AG20443 (cell line): ENCODE results near the gene HERPUD1.
"Not testable (repeated sequence)": the region's sequence is repeated elsewhere in the genome, so short reads cannot be mapped to it uniquely, and the experiment has no call there.

Experiments used
- DNase-seq: peaks from one replicate; pipeline ENCODE4 v3.0.0; 2012; ENCODE audit warnings: low spot score, mixed read lengths

HERPUD1 gene

DNA sequence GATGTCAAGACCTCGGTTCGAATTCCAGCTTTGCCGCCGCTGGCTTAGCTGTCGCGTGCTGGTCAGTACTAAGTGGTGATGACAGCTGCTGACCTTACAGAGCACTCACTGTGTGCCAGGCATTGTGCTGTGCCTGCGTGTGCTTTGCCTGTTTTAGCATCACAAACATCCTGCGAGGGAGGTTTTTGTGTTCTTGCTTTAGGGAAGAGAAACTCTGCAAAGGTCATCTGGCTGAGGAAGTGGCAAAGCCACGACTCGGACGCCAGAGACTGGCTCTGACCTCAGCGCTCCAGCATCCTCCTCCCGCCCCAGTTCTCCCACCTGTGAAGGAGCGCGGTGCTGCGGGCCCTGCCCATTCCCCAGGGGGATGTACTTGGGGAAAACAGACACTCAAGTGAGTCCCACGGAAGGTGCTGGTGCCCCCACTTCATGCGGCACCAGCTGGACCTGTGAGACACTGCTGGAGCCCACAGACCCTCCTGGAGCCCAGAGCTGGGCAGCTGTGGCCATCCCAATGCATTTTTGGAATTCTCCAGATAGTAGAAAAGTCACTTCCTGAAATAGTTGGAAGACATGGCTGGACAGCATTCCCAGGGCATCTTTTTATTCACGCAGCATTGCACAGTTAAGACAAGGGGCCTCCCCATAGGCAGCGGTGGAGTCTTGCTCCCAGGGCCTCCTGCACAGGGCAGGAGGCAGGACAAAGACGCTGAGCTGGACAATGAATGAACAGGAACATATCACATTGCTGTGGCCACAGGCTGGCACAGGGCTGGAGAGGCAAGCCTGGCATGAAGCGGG lies 20.0 kb upstream of the HERPUD1 start:
- peak; percentile 47 for DNase-seq

DNA sequence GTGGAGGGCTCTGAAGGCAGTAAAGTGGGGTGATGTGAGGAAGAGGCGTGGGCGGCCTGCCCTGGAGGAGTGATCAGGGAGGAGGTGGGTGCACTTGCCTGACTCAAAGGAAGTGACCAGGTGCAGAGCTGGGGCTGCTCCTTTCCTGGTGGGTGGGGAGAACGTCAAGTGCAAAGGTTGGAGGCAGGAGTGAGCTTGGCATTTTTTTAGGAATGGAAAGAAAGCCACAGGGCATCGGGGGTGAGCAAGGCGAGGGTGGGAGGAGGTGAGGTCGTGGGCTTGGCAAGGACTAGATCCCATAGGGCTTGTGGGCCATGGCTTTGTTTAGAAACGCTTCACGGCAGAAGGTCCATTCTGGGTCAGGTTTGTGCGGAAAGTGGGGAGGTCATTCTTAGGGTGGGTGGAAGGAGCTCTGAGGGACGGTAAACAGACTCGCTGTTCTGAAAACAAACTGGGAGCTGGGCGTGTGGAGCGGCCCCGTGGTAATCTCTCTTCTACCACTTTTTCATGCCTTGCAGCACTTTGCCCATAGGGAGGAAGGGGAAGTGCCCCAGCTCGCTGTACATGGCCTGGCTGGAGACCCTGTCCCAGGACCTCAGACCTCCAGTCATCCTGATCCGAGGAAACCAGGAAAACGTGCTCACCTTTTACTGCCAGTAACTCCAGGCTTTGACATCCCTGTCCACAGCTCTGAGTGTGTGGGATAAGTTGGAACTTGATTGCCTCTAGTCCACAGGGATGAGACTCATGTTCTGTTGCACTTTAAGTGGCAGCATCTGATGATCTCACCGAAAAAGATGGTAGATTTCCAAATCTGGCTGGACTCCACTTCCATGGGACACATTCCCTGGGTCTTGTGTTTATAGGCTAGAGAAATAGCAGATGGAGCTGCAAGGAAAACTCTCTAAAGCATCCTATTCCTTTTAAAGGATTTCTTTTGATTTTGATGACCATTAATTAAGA lies 18.9 kb upstream of the HERPUD1 start:
- DNase-seq, result peak; percentile 89

DNA sequence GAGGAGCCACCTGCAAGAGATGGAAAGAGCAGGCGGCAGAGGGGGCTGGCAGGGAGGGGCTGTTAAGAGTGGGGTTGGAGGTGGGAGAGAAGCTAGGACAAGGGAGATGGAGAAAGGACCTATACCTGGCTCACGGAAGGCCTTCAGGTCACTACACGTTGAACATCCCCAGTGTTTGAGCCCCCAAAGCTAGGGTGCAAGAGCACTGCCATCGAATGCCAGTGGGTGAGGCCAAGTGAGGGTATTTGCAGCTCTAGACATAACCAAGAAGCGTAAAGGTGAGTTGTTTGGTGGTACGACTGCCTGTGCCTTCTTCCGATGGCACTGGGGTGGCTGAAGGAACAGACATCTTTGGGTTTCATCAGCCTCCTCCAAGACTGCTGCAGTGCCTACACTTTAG lies 17.0 kb upstream of the HERPUD1 start:
- no peak for DNase-seq

DNA sequence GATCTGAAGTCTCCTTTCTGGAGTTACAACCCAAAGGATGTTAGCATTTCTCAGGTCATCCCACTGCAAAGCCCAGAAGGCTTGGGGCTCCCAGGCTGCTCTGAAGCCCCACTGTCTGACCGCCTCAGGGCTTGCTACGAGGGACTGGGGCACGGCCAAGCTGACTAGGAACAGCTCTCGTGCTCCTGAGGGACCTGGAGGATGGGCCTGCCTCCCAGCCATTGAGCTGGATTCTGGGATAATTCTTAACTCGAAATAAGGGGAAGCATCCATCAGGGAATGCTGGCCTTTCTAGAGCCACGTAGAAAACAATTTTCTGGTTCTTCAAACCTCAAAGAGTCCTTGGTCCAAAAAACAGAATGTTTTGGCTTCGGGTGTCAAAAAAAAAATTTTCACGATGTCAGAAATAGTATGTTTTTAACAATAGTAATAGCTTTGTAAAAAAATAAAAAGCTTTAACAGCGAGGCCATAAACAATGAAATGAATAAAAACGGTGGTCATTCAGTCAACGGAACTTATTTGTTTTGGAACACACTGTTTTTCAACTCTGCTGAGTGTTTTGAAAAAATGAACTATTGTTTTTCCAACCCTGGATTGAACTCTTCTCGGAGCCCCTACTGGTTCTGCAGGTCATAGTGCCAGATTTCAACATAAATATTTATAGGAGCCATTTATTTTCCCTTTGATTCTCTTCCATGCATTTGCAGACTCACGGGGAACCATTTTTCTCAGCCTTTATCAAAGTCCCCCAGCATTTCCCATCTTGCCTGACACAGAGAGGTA lies 16.4 kb upstream of the HERPUD1 start:
- no peak for DNase-seq

DNA sequence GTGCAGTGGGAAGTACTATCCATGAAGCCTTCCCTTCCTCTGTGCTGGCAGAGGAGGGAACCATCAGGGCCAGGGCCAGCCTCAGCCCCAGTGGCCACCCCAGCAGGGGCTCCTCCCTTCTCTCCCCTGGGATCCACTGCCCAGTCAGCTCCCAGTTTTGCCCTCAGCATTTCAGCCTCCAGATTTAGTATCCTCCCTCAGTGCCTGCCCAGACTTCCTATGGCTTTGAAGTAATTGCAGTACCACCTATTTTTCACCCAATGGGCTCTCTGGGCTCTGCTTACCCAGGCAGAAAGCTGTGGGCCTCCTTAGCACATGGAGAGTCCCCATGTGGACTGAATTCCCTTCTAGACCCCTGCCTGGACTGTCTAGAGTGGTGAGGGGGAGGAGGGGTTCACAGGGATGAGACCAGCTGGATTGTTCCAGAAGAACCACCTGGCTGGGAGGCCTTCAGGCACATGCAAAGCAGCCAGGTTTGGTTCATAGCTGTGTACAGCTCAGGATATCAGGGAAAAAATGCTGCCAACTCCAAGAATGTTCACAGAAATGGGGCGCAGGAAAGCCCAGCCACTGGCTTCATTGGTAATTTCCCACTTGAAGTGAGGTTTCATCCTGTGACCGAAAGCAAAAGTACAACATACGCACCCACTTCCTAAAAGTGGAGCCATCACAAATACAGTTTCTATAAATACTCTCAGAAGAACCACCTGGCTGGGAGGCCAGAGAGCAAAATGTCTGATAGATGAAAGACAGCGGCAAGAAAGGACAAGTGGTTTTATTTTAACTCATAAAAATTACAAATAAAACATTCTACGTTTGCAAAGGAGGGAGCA lies 15.2 kb upstream of the HERPUD1 start:
- no peak for DNase-seq

DNA sequence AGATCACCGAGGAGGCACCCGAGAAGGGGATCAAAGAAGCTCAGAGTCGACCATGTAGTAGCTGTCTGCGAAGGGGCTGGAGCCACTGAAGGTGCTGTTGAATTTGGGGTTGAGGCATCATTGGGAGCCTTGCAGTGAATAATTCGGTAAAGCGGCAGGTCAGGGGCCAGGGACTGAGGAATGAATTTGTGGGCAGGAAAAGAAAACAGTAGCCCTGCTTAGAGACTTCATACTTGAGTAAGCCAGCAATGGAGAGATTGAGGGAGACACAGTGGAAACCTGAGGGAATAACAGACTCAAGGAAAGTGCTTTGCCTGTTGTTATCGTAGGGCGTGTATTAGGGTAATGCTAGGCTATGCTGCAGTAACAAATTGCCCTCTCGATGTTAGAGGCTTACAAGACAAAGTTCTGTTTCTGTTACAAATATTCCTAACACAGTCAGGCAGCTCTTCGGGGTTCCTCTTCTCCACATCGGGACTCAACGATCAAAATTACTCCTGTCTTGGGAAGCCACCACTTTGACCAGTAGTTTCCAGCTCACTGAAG lies 13.4 kb upstream of the HERPUD1 start:
- DNase-seq, result no peak

DNA sequence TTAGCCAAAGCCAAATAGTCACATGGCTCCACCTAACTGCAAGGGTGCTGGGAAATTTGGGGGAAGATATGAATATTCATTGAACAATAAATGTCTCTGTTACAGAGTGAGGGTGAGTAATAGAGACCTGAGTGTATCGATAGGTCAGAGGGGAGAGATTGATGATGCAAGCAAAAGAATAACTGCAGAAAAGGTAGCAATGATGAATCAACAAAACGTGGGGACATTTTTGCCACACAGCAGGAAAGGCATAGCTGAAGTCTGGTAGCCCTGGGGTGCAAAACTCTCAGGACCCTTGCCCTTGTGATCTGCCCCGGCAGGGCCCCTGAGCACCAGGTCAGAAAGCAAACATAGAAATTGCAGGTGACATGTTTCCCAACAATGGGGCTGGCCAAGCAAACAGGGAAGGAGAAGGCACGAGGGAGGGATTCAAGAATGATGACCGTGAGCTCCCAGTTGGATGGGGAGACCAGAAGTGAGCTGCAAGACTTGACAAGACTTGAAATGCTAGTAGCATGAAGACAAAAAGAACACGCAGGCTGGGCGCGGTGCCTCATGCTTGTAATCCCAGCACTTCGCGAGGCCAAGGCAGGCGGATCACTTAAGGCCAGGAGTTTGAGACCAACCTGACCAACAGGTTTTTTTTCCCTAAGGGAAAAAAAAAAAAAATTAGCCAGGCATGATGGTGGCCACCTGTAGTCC lies 12.7 kb upstream of the HERPUD1 start:
- DNase-seq, result no peak

DNA sequence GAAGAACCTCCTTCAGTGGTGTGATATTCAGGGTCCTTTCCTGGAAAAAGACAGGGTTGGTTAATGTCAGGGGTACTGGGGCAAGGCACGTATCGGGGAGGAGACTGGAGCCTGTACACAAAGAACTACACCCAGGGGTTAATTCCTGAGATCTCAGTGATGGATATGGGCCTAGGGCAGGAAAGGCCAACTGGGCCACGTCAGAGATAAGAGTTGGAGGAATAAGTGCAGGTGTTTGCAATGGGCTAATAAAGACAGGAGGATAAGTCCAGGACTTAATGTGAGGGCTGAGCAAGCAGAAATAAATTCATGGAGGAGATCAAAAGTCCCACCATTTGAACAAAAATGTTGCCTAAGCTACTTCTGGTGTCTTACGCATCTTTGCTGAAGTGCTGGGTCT lies 10.4 kb upstream of the HERPUD1 start:
- no peak for DNase-seq

DNA sequence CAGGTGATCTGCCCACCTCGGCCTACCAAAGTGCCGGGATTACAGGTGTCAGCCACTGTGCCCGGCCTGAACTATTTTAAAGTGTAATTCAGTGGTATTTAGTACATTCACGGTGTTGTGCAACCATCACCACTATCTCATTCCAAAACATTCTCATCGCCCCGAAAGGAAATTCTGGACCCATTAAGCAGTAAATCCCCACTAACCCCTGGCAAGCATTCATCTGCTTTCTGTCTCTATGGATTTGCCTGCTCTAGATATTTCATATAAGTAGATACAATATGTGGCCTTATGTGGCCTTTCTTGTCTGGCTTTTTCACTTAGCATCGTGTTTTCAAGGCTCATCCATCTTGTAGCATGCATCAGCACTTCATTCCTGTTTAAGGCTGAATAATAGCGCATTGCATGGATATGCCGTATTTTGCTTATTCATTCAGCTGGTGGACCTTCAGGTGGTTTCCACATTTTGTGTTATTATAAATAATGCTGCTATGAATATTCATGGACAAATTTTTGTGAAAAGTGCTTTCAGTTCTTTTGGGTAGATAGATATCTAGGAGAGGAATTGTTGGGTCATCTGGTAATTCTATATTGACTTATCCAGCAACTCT lies 8.4 kb upstream of the HERPUD1 start:
- no peak for DNase-seq

DNA sequence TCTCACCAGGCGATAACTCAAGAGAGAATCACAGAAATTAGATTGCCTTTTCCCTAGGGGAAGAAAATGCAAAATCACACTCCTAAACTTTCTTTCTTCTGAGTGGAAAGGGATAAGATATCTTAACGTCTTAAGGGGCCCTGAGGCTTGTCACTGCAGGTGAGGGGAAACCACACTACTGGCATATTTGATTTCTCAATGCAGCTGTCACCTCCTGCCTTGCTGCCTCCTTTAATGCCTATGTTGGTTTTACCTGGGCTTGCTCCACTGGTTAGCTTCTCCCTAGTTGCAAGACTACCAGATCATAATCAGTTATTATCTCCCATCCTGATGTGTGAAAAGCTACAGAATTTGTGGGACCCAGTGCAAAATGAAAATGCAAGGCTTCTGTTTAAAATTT lies 4.5 kb upstream of the HERPUD1 start:
- no peak for DNase-seq

DNA sequence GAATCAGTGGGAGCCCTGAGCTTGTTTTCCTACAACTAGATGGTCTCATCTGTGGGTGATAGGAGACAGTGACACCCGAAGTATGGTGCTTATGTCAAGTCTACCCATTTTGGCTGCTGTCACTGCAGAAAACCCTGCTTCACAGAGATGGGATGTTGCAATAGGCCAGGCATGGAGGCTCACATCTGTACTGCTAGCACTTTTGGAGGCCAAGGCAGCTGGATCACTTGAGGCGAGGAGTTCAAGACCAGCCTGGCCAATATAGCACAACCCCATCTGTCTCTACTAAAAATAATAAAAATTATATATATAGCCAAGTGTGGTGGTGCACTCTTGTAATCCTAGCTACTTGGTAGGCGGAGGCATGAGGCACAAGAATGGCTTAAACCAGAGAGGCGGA lies 2.3 kb upstream of the HERPUD1 start:
- DNase-seq, result no peak

DNA sequence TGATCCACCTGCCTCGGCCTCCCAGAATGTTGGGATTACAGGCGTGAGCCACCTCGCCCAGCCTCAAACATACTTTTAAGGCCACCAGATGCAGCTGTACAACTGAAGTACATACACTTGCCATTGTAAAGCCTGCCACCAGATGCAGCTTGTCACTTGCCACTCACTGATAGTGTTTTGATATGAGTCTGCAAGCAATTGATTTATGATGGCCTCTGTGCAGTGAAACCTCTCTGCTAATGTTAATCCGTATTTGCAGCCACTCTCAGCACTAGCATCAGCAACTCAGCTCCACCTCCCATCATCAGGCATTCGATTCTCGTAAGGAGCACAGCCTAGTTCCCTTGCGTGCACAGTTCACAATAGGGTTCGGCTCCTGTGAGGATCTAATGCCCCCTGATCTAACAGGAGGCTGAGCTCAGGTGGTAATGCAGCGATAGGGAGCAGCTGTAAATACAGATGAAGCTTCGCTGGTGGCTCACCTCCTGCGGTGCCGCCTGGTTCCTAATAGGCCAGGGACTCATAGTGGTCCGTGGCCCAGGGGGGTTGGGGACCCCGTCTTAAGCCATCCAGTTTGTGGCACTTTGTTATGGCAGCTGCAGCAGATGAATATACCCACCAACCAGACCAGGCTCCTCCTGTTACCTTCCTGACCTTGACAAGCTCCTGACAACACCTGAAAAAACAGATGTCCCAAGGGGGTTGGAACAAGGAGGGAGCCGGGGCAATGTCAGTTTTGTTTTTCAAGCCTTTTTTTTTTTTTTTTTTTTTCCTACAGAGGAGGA lies 1.3 kb upstream of the HERPUD1 start:
- no peak for DNase-seq

DNA sequence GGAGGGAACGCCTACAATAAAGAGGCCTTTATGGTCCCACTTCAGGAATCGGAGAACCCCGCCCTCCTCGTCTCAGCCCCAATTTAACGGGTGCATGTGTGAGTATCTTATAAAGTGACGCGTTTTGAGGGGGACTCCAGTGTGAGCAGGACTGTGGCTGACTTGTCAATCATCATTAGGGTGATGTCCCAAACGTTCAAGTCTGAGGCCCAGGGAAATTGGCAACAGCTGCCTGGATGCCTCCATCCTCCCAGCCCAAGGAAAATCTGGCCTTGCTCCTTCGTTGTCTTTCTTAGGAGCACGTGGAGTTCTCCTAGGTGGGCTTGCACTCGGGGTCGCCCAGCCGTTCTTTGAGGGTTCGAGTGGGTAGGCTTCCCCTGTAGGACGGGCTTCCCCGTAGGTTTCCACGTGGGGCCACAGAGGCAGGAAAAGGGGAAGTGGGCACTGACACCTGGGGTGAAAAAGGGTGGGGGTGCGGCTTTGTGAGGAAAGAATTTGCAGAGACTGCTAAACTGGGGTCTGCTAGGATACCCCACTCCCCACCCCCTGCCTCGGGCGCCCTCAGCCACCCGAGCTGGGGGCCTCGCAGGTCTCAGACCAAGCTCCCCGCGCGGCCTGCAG lies 561 bp upstream of the HERPUD1 start:
- DNase-seq, result no peak

DNA sequence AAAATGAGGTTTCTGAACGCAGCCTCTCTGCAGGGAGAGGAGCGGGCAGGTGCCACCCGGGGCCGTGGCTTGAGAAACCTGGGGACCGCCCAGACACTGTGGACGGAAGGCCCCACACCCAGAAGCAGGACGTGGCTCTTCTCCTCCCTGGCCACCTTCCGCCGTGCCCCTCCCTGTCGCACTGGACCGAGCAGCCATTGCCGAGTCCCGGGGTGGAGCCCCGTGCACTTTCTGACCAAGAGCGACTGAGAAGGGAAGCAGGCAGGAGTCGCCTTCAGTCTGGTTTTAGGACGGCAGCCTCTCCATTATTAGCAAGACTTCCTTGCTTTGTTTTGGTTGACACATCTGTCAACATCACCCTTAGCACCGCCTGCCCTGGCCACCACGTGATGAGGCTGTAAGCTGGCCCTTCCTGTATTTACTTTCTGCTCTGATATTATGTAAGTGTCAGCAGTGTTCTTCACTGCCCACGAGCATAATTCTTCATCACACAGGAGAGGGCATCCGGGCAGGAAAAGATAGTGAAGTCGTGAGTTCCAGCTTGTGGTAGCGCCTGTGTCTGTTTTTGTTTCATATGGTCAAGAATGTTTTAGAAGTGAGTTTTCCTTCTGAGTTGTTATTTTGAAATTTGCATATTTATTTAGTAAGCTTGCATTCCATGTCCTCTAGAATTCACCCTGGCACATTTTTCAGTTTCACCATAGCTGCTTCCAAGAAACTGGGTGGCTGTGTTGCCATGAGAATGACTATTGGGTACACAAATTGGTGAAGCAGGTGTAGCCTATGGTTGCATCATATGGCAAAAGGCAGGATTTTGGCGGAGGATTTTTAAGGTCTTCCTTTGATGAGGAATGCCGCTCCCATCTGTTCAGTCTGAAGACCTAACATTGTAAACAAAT lies 1.0 kb downstream of the HERPUD1 start:
- peak; percentile 63 for DNase-seq

DNA sequence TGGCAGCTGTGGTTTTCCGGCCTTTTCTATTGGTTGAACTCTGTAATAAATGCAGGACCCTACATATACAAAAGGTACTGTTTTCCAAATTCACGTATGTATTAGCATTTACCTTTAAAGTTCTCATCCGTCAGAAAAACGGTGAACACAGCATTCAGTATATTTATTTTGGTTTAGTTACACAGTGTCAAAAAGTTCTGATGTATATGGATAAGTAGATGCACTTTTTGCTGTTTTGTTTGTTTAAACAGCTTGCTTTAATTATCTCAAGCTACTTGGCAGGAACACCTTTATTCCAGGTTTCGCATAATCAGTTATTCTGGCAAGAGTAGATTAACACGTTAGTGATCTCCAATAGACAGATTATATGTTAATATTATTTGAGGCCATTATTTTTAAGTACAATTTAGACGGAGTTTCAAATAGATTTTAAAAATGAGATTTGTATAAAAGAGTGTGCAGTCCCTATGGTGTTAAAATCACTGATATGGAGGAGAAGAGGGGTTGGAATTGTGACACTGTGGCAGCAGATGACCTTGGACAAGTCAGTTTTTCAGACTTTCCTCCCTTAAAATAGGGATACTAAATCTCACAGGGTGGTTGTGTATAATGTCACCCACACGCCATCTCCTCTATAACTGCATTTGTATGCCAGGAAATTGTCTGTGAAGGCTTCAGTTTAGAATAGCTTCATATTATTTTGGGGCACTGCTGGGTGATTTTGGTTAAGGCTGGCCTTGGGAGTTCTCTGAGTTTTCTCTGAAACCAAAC lies 2.1 kb downstream of the HERPUD1 start:
- DNase-seq, result no peak

DNA sequence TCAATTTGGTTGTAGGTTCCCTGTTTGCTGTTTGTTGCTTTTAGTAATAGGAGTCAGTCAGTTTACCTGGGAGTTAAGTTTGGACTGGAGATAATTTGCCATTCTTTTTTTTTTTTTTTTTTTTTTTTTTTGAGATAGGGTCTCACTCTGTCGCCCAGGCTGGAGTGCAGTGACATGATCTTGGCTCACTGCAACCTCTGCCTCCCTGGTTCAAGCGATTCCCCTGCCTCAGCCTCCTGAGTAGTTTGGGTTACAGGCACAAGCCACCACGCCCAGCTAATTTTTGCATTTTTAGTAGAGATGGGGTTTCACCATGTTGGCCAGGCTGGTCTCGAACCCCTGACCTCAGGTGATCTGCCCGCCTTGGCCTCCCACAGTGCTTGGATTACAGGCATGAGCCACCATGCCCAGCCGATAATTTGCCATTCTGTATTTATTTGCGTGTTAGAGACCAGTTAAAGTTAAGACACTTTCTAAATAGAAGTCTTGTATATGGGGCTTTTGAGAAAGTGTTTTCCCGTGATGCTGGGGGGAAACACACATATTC lies 2.7 kb downstream of the HERPUD1 start:
- not testable (repeated sequence) for DNase-seq

DNA sequence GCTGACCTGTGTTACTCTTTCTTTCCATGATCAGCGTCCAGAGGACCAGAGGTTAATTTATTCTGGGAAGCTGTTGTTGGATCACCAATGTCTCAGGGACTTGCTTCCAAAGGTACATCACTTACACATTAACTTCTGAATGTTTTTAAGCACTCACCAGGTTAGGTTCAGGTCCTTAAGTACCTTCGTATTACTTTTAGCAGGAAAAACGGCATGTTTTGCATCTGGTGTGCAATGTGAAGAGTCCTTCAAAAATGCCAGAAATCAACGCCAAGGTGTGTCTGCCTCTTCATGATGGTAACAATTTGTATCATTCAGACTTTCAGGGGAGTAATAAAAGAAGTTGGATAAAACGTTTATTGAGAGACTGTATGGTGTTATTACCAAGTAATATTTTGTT lies 3.3 kb downstream of the HERPUD1 start:
- DNase-seq, result no peak
